HepG2 (cell line): ENCODE results near the gene NRG2. TPM values are rescaled to one million over a fixed set of nuclear protein-coding genes. Genes with fewer than 3 reads are reported as not detected.

ENCODE experiments used
- MAF1 ChIP-seq: sonication (generic); formaldehyde crosslinking; IDR thresholded peaks from 2 replicates; pipeline ENCODE4 v1.5.0; 2020; ENCODE audit warnings: missing genetic modification reagents, borderline replicate concordance
- RFX5 ChIP-seq: IDR thresholded peaks from 2 replicates; pipeline ENCODE4 v1.6.1; 2011; ENCODE audit warnings: low read depth, low read length, improper control_type of control experiment
- TAF15 ChIP-seq: fragments of 200-400 bp; formaldehyde crosslinking; IDR thresholded peaks from one replicate; pipeline ENCODE4 v1.6.1; 2018; ENCODE audit warnings: mild to moderate bottlenecking, low read depth, low read length; ENCODE audit not compliant: poor library complexity, severe bottlenecking
- ZNF205 ChIP-seq: IDR thresholded peaks from 2 replicates; pipeline ENCODE4 v1.6.1; 2018; ENCODE audit warnings: missing biosample characterization, missing genetic modification reagents
- polyA plus RNA-seq, 8 experiments: library from polyadenylated mRNA; depleted of rRNA in 3 of 8; stranded (reverse) in 7 of 8; unstranded in 1 of 8; fragments of >200 nt; fragmentation: Illumina TruSeq in 4 of 8; extraction: Trizol in 4 of 8; gene quantifications; 2 replicates each; pipeline versions ENCODE4 v1.2.1 to v1.2.3, GENCODE V29; 2011 to 2016; ENCODE audit warnings: low read depth in 4 of 8, missing spikeins in 1 of 8, mixed read lengths in 1 of 8; ENCODE audit not compliant: insufficient read depth in 1 of 8
- total RNA-seq, 5 experiments: library from RNA; depleted of rRNA; stranded (reverse); fragments of >200 nt; fragmentation: Illumina TruSeq; extraction: Trizol; gene quantifications; 2 replicates each; pipeline ENCODE4 v1.2.3, GENCODE V29; 2016; ENCODE audit warnings: low read depth in 1 of 5
- TF ChIP-seq, protein P1 (sequence below): sonication (generic); formaldehyde crosslinking; IDR thresholded peaks from 2 replicates; pipeline ENCODE4 v1.4.0; 2020; ENCODE audit warnings: missing genetic modification reagents
- TF ChIP-seq, protein P2 (sequence below): sonication (generic); formaldehyde crosslinking; IDR thresholded peaks from 2 replicates; pipeline ENCODE4 v1.4.0; 2020; ENCODE audit warnings: low read depth, mild to moderate bottlenecking, missing genetic modification reagents
- TF ChIP-seq, protein P3 (sequence below): sonication (generic); formaldehyde crosslinking; conservative IDR thresholded peaks from 2 replicates; pipeline ENCODE4 v1.4.0; 2020; ENCODE audit warnings: missing genetic modification reagents

The NRG2 gene
- total and polyA plus RNA-seq, 2 of the 13 experiments (the other 11 are each of a cell fraction or from before 2014, with no cell fraction given), result not detected

DNA sequence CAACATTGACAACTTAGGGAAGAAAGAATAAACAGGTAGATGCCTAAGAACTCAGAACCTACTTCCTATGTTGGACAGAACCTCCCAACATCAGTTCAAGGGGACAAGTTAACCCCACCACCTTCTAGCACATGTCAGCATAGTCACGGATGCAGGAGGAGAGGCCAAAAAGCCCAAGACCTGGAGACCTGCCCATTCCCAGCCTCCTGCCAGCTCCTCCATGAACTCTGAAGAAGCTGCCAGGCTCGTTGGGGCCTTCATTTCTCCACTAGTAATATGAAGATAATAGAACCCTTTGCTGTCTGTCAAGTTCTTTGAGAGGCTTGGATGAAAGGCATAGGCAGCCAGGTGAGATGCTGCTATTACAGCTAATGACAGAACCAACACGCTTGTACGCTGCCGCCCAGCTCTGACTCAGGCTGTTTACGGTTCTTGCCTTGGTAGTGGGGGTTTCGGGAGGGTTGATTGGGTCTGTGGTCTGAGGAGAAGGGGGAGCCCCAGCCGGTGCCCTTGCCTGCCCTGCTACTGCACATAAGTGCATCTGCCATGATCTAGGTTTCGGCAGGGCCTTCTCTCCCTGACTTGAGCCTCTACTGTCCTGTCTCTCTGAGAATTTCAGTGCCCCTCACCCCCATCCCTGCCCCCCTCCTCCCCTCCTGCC, 82.2 kb downstream of the NRG2 start (continued):
- TF ChIP-seq, protein P1, sequence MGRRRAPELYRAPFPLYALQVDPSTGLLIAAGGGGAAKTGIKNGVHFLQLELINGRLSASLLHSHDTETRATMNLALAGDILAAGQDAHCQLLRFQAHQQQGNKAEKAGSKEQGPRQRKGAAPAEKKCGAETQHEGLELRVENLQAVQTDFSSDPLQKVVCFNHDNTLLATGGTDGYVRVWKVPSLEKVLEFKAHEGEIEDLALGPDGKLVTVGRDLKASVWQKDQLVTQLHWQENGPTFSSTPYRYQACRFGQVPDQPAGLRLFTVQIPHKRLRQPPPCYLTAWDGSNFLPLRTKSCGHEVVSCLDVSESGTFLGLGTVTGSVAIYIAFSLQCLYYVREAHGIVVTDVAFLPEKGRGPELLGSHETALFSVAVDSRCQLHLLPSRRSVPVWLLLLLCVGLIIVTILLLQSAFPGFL (CRISPR knock-in tag), result no peak
- TF ChIP-seq TAF15, result no peak
- no peak for TF ChIP-seq RFX5
- TF ChIP-seq, protein P2, sequence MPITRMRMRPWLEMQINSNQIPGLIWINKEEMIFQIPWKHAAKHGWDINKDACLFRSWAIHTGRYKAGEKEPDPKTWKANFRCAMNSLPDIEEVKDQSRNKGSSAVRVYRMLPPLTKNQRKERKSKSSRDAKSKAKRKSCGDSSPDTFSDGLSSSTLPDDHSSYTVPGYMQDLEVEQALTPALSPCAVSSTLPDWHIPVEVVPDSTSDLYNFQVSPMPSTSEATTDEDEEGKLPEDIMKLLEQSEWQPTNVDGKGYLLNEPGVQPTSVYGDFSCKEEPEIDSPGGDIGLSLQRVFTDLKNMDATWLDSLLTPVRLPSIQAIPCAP (CRISPR knock-in tag), result no peak
- TF ChIP-seq MAF1 (CRISPR knock-in tag), result no peak
- no peak for TF ChIP-seq ZNF205 (CRISPR knock-in tag)
- TF ChIP-seq, protein P3, sequence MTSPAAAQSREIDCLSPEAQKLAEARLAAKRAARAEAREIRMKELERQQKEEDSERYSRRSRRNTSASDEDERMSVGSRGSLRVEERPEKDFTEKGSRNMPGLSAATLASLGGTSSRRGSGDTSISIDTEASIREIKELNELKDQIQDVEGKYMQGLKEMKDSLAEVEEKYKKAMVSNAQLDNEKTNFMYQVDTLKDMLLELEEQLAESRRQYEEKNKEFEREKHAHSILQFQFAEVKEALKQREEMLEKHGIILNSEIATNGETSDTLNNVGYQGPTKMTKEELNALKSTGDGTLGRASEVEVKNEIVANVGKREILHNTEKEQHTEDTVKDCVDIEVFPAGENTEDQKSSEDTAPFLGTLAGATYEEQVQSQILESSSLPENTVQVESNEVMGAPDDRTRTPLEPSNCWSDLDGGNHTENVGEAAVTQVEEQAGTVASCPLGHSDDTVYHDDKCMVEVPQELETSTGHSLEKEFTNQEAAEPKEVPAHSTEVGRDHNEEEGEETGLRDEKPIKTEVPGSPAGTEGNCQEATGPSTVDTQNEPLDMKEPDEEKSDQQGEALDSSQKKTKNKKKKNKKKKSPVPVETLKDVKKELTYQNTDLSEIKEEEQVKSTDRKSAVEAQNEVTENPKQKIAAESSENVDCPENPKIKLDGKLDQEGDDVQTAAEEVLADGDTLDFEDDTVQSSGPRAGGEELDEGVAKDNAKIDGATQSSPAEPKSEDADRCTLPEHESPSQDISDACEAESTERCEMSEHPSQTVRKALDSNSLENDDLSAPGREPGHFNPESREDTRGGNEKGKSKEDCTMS (CRISPR knock-in tag), result no peak
- TF ChIP-seq, all 625 proteins: peak for 0
